ENCODE results near the gene OAS3. TPM values are rescaled to one million over a fixed set of nuclear protein-coding genes. Genes with fewer than 3 reads are reported as not detected.

OAS3 gene
- total and polyA plus RNA-seq, 3 donors from 2014 or later = 6.9 to 11.5 (median 8.5) TPM

GRCh38 chr12:113006641-113007040, 68.4 kb downstream of the OAS3 start:
- intact Hi-C loops (cut with DNase I; ENCODE audit: low total_unique reads) = no loop called here
- no peaks in the 10 kb centered on the region for H3K36me3 ChIP-seq (ENCODE audit: low read depth, missing control alignments)
- no peaks in the 10 kb centered on the region for H3K27me3 ChIP-seq
- DNase-seq = no peak
- 85 to 89% methylated on average over 6 of the region's 6 CpGs for WGBS, 2 donors
- no peaks in the 10 kb centered on the region for H3K4me1 ChIP-seq
- H3K4me3 ChIP-seq = no peak overlapping the region
- no peak overlapping the region for H3K27ac ChIP-seq
- no peaks in the 10 kb centered on the region for H3K9me3 ChIP-seq
- TF ChIP-seq CTCF (IDR thresholded peaks at IDR 0.05) (no peak), POLR2A (IDR thresholded peaks at IDR 0.05) (no peak)

GRCh38 chr12:113007166-113007565, 68.9 kb downstream of the OAS3 start:
- 69 to 91% methylated on average over 4 of the region's 4 CpGs for WGBS, 2 donors
- no peak for TF ChIP-seq CTCF (IDR thresholded peaks at IDR 0.05)
- no peaks in the 10 kb centered on the region for H3K36me3 ChIP-seq (ENCODE audit: low read depth, missing control alignments)
- intact Hi-C loops (cut with DNase I; ENCODE audit: low total_unique reads) = no loop called here
- H3K4me3 ChIP-seq = no peak overlapping the region
- H3K27me3 ChIP-seq = no peaks in the 10 kb centered on the region
- no peaks in the 10 kb centered on the region for H3K4me1 ChIP-seq
- H3K9me3 ChIP-seq = no peaks in the 10 kb centered on the region
- no peak for DNase-seq
- no peak overlapping the region for H3K27ac ChIP-seq

- Histone ChIP-seq H3K27ac (no peak overlapping the region), H3K4me1 (no peaks in the 10 kb centered on the region), H3K27me3 (no peaks in the 10 kb centered on the region), H3K4me3 (no peak overlapping the region), H3K9me3 (no peaks in the 10 kb centered on the region), H3K36me3 (ENCODE audit: low read depth, missing control alignments) (no peaks in the 10 kb centered on the region)
- 79% methylated on average over 2 of the region's 2 CpGs for WGBS, 2 donors
- intact Hi-C loops (cut with DNase I; ENCODE audit: low total_unique reads) = no loop called here
- TF ChIP-seq POLR2A (IDR thresholded peaks at IDR 0.05) = no peak
- no peak for TF ChIP-seq CTCF (IDR thresholded peaks at IDR 0.05)
- DNase-seq = no peak
Observed at GRCh38 chr12:113010701-113011100, 72.4 kb downstream of the OAS3 start.

- Histone ChIP-seq H3K27ac (no peak overlapping the region), H3K27me3 (no peaks in the 10 kb centered on the region), H3K4me3 (no peak overlapping the region), H3K36me3 (ENCODE audit: low read depth, missing control alignments) (no peaks in the 10 kb centered on the region), H3K9me3 (no peaks in the 10 kb centered on the region), H3K4me1 (no peaks in the 10 kb centered on the region)
- 70 to 73% methylated on average over 9 of the region's 9 CpGs for WGBS, 2 donors
- DNase-seq = no peak
- intact Hi-C loops (cut with DNase I; ENCODE audit: low total_unique reads) = no loop called here
- TF ChIP-seq CTCF (IDR thresholded peaks at IDR 0.05) (no peak), POLR2A (IDR thresholded peaks at IDR 0.05) (no peak)
Observed at GRCh38 chr12:113014565-113014964, 76.3 kb downstream of the OAS3 start.

- Histone ChIP-seq H3K4me3 (no peak overlapping the region), H3K9me3 (no peaks in the 10 kb centered on the region), H3K27ac (no peak overlapping the region), H3K4me1 (no peaks in the 10 kb centered on the region), H3K27me3 (no peaks in the 10 kb centered on the region), H3K36me3 (ENCODE audit: low read depth, missing control alignments) (no peaks in the 10 kb centered on the region)
- intact Hi-C loops (cut with DNase I; ENCODE audit: low total_unique reads) = no loop called here
- WGBS, 2 donors = 80 to 87% methylated on average over 5 of the region's 5 CpGs
- no peak for TF ChIP-seq CTCF (IDR thresholded peaks at IDR 0.05)
- TF ChIP-seq POLR2A (IDR thresholded peaks at IDR 0.05) = no peak
- DNase-seq = no peak
Observed at GRCh38 chr12:113016796-113017195, 78.5 kb downstream of the OAS3 start.

Measured in testis (tissue), 3 donors.